ENCODE data around the gene IL26. TPM values are rescaled to one million over a fixed set of nuclear protein-coding genes. Genes with fewer than 3 reads are reported as not detected.

The IL26 gene
- total and polyA plus RNA-seq, 4 donors: not detected

- Histone ChIP-seq H3K4me3 (no peak overlapping the region), H3K36me3 (ENCODE audit: control insufficient read depth in 4 of 4, insufficient read depth in 4 of 4, low read length in 4 of 4) (no peaks in the 10 kb centered on the region), H3K27ac (ENCODE audit: low read depth in 1 of 2, low read length in 1 of 2) (no peak overlapping the region), H3K27me3 (ENCODE audit: control insufficient read depth in 3 of 3, insufficient read depth in 3 of 3, low read length in 2 of 3) (no peaks in the 10 kb centered on the region), H3K9ac (ENCODE audit: insufficient read depth in 1 of 2, low read length in 2 of 2) (no peak overlapping the region), H3K4me1 (ENCODE audit: control insufficient read depth in 5 of 5, insufficient read depth in 5 of 5, low read length in 5 of 5) (no peaks in the 10 kb centered on the region), H3K9me3 (ENCODE audit: control insufficient read depth in 4 of 4, insufficient read depth in 3 of 4, low read length in 3 of 4) (peaks cover 0 to 4% (median 0%) of the 10 kb centered on the region in 4 donors)
- ATAC-seq (ENCODE audit: insufficient read depth, low FRiP score) (no peak), DNase-seq (no peak)
- no peak for TF ChIP-seq CTCF (IDR thresholded peaks at IDR 0.05; ENCODE audit: control extremely low read depth, extremely low read depth)
- 57 to 68% methylated on average over 3 of the region's 3 CpGs for WGBS, 2 donors
Observed at GRCh38 chr12:68185598-68185997, 40.0 kb downstream of the IL26 start.

GRCh38 chr12:68180792-68181744, 44.5 kb downstream of the IL26 start:
- DNase-seq (peak in 1 of 3 donors; percentile 12), ATAC-seq (ENCODE audit: insufficient read depth, low FRiP score) (no peak)
- no peak overlapping the region for H3K4me3 ChIP-seq
- no peaks in the 10 kb centered on the region for H3K27me3 ChIP-seq (ENCODE audit: control insufficient read depth in 3 of 3, insufficient read depth in 3 of 3, low read length in 2 of 3)
- H3K27ac ChIP-seq (ENCODE audit: low read depth in 1 of 2, low read length in 1 of 2): no peak overlapping the region
- H3K36me3 ChIP-seq (ENCODE audit: control insufficient read depth in 4 of 4, insufficient read depth in 4 of 4, low read length in 4 of 4): no peaks in the 10 kb centered on the region
- 58 to 78% methylated on average over 3 of the region's 3 CpGs for WGBS, 2 donors
- H3K9me3 ChIP-seq (ENCODE audit: control insufficient read depth in 4 of 4, insufficient read depth in 3 of 4, low read length in 3 of 4): peaks cover 0 to 4% (median 0%) of the 10 kb centered on the region in 4 donors
- H3K9ac ChIP-seq (ENCODE audit: insufficient read depth in 1 of 2, low read length in 2 of 2): no peak overlapping the region
- TF ChIP-seq CTCF (IDR thresholded peaks at IDR 0.05; ENCODE audit: control extremely low read depth, extremely low read depth): no peak
- H3K4me1 ChIP-seq (ENCODE audit: control insufficient read depth in 5 of 5, insufficient read depth in 5 of 5, low read length in 5 of 5): no peaks in the 10 kb centered on the region

GRCh38 chr12:68178774-68179439, 46.7 kb downstream of the IL26 start:
- H3K9ac ChIP-seq (ENCODE audit: insufficient read depth in 1 of 2, low read length in 2 of 2): no peak overlapping the region
- ATAC-seq (ENCODE audit: insufficient read depth, low FRiP score): no peak
- 63 to 73% methylated on average over 3 of the region's 3 CpGs for WGBS, 2 donors
- DNase-seq: no peak
- no peaks in the 10 kb centered on the region for H3K27me3 ChIP-seq (ENCODE audit: control insufficient read depth in 3 of 3, insufficient read depth in 3 of 3, low read length in 2 of 3)
- no peak for TF ChIP-seq CTCF (IDR thresholded peaks at IDR 0.05; ENCODE audit: control extremely low read depth, extremely low read depth)
- peaks cover 0 to 4% (median 0%) of the 10 kb centered on the region in 4 donors for H3K9me3 ChIP-seq (ENCODE audit: control insufficient read depth in 4 of 4, insufficient read depth in 3 of 4, low read length in 3 of 4)
- H3K27ac ChIP-seq (ENCODE audit: low read depth in 1 of 2, low read length in 1 of 2): no peak overlapping the region
- no peaks in the 10 kb centered on the region for H3K36me3 ChIP-seq (ENCODE audit: control insufficient read depth in 4 of 4, insufficient read depth in 4 of 4, low read length in 4 of 4)
- H3K4me1 ChIP-seq (ENCODE audit: control insufficient read depth in 5 of 5, insufficient read depth in 5 of 5, low read length in 5 of 5): no peaks in the 10 kb centered on the region
- H3K4me3 ChIP-seq: no peak overlapping the region

Data from lung (tissue), 12 donors.